SHP77 (cell line): ENCODE data around the gene CERK.

Source experiments
- DNase-seq, 2 experiments: peaks; one replicate each; lab custom pipeline; 2025; lab: John Stamatoyannopoulos, UW

Gene CERK

GRCh38 chr22:46748908-46749675, 11.0 kb upstream of the CERK start:
- DNase-seq, result no peak

DNA sequence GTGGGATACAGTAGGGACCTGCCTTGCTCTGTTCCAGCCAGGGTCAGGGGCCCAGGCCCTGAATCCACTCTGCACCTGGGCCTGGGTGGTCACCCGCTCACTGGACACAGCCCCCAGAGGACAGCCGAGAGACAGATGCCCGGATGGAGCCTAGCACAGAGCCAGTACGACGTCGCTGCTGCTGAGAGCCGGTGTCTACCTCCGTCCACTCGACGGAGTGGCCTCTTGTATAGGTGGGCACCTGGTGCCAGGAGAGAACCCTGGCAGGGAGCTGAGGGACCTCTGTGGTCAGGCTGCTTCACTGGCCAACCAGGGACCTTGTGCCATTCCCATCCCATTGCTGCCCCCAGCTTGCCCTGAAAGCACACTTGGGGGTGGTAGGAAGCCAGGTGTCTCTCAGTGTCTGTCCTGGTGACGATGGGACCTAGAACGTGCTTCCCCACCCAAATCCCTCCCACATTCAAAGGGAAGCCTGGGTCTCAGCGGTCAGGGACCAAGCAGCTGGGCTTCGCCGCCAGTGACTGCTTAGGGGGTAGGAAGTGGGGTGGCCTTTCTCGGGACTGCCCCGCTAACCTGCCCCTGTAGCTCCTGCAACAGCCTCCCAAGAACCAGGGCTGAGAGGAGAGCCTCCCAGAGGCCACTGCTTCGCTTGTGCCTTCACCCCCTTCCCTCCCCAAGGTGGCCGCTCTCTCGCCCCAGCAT, 10.3 kb upstream of the CERK start:
- no peak for DNase-seq

GRCh38 chr22:46747646-46748045, 9.6 kb upstream of the CERK start:
- peak; percentile 26 to 67 for DNase-seq

GRCh38 chr22:46746620-46747019, 8.6 kb upstream of the CERK start:
- no peak for DNase-seq

GRCh38 chr22:46746192-46746591, 8.1 kb upstream of the CERK start:
- DNase-seq, result no peak

- DNase-seq, result no peak
These were observed 6.5 kb upstream of the CERK start for GRCh38 chr22:46744581-46744980.

DNA sequence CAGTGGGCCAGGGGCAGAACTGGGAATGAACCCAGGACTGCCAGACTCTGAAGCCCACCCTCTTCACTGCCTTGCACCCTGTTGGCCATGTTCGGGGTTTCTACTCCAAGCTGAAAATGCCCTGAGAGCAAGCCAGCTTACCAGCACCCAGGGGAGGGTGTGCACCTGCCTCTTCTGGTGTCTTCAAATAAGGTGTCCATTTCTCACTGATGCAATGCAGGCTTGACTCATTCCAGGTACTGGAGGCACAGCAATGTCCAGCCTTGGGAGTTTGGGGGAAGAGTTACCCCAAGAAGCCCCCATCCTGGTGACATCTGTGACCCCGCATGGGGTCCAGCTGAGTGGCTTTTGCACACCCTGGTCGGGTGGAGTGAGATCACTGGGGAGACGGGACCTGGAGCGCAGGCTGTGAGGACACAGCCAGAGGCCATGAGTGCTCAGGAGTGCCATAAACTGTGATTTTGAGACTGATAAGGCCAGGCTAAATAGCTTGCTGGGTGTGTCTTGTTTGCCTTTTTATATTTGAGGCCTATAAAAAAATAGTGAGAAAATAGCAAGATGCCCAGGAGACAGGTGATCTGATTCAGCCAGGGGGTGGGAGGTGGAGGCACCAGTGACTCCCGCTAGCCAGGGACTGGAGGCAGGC, 4.6 kb upstream of the CERK start:
- peak in 1 of 2 experiments; percentile 25 for DNase-seq

- no peak for DNase-seq
These were observed 4.0 kb upstream of the CERK start for GRCh38 chr22:46741974-46742519.

- DNase-seq, result no peak
These were observed 3.1 kb upstream of the CERK start for GRCh38 chr22:46740910-46741780.

DNA sequence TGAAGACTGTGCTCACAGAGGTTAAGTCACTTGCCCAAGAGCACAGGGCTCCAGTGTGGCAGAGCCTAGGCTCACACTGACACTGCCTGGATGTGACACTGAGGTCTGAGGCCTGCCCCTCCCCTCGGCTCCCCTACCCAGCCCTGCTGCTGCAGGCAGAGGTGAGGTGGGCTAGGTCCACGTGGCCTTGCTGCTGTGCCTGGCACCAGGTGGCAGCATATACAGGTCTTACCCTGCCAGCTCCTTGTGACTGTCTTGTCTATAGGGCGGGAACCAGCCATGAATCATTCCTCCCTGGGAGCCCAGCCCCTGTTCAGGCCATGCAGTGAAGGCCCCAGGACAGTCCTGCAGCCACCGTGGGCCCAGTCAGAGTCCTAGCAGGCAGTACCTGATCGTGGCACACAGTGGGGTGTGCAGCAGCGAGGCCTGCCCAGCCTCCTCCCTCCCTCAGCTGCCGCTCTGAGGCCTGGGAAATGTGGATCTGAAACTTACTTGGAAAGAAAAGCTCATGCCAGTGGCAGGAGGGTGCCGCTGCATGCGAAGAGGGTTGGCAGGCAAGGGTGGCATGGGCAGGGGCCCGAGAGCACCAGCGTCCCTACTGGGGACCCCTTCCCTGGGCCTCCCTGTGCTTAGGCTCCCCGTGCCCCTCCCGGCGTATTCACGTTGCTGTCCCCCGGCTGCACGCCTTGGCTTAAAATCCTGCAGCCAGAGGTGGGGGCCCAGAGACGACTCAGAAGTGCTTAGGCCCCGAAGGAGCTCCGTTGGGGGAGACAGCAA, 1.2 kb upstream of the CERK start:
- DNase-seq, result peak; percentile 79 to 93

GRCh38 chr22:46738647-46739093, 618 bp upstream of the CERK start:
- no peak for DNase-seq

DNA sequence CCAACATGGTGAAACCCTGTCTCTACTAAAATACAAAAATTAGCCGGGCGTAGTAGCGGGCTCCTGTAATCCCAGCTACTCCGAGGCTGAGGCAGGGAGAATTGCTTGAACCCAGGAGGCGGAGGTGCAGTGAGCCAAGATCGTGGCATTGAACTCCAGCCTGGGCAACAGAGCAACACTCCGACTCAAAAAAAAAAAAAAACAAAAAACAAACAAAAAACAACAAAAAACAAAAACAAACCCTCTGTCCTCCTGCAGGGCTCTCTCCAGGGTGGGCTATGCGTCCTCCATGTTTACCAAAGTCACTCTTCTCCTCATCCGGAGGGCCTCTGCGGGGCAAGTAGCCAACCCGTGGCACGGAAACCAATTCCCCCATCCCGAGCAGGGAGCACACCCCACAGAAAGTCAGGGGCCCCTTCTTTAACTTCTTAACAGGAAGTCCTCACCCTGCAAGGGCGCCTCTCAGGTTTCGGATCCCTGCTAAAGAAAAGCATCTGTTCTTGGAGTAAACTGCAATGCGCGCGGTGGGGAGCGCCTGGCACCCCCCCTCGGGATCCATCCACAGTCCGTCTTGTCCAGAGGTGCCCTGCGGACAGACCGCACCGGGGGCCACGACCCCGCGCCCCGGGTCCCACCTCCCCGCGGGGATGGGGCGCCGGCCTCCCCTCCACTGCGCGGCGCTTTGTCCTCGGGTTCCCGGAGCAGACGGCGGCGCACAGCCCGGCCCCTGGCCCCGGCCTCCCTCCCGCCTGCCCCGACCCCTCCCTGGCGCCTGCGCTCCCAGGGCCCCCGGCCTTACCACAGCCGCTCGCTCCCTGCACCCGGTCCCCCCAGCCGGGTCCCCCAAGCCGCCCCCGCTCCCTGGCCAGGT, 712 bp downstream of the CERK start:
- peak in 1 of 2 experiments; percentile 50 for DNase-seq

DNA sequence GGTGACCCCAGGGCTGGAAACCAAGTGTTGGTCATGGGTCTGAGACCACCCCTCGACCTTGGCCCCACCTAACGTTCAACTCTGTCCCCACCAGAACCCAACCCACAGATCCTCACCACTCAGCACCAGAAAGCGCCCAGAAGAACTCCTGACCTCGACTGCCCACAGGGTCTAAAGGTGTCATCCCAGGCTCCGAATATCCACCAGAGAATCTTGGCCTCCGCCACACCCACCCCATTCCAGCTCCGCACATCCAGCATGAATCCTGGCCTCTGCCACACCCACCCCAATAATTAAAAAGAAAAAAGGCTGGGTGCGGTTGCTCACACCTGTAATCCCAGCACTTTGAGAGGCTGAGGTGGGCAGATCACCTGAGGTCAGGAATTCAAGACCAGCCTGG, 1.3 kb downstream of the CERK start:
- no peak for DNase-seq

DNA sequence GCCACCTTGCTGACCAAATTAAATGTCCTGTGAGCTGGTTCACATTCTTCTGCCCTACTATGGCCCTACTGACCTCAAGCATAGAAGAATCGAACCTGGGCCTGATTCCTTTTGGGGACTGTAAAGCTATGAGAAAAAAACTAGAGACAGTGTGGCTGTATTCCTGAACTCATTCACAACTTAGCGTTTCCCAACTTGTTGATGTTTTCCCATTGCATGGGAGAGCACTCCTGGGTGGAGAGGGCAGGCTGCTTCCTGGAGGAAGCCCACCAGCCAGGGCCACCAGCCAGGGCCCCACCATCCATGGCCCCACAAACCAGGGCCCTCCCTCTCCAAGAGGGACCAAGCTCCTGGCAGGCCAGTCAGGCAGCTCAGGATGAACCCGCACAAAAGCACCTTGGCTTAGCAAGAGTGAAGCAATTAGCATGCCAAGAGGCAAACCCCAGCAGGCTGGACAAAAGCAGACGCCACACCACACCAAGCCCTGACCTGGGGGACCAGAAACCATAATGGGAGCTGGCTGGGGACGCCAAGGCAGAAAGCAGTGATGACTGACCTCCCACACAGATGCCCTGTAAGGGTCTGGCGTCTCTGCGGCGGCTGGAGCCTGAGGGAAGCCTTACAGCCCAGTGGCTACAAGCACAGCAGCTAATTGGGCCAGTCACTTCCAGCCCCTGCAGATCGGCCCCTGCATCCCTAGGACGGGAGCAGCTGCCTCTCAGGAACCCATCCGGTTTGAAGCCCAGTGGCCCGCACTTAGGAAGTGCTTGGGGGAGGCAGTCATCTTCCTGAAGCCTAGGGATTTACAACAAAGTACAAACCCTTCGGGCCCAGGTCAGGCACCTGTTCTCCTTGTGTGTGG, 2.1 kb downstream of the CERK start:
- DNase-seq, result peak; percentile 9 to 50

- DNase-seq, result no peak
These were observed 3.1 kb downstream of the CERK start for GRCh38 chr22:46734830-46735453.

- peak; percentile 30 to 64 for DNase-seq
These were observed 3.8 kb downstream of the CERK start for GRCh38 chr22:46734213-46734722.

GRCh38 chr22:46732513-46732912, 5.5 kb downstream of the CERK start:
- DNase-seq, result no peak

DNA sequence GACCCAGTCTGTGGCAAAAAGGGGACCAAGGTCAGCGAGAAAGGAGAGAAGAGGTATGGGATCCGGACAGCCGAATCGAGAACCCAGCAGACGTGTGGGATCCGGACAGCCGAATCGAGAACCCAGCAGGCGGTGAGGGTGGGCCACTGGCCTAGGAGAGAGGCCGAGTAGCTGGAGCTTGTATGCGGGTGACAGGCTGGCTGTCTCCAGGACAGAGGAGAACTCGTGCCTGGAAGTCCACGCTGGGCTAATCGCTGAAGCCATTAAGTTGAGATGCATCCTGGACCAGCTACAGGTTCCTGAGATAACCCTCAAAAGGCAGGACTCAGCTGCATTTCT, 6.0 kb downstream of the CERK start:
- no peak for DNase-seq
